PFSK-1 (cell line): ENCODE data around the gene TBX2.

Experiments used
- FOXP2 ChIP-seq: optimal IDR thresholded peaks from 2 replicates; pipeline ENCODE3; 2011; ENCODE audit warnings: borderline replicate concordance, control low read depth, inconsistent platforms; ENCODE audit not compliant: insufficient read depth; ENCODE audit errors: extremely low read length, extremely low read depth
- POLR2AphosphoS5 ChIP-seq: IDR thresholded peaks from 2 replicates; pipeline ENCODE4 v1.6.1; 2012; ENCODE audit warnings: low read depth, mild to moderate bottlenecking, control low read depth, low read length, moderate library complexity
- REST ChIP-seq, 2 experiments: IDR thresholded peaks; 2 replicates each; pipeline versions ENCODE4 v1.6.1 to v1.8.0; 2011 to 2012; ENCODE audit warnings: low read depth in 2 of 2, low read length in 2 of 2, control low read depth in 1 of 2, inconsistent platforms in 1 of 2, mild to moderate bottlenecking in 1 of 2, moderate library complexity in 1 of 2; ENCODE audit not compliant: insufficient read depth in 1 of 2
- SIN3A ChIP-seq: IDR thresholded peaks from 2 replicates; pipeline ENCODE4 v1.6.1; 2012; ENCODE audit warnings: mild to moderate bottlenecking, low read length, moderate library complexity, borderline replicate concordance; ENCODE audit not compliant: insufficient read depth
- TAF1 ChIP-seq: IDR thresholded peaks from 2 replicates; pipeline ENCODE4 v1.6.1; 2012; ENCODE audit warnings: low read length, control low read depth, borderline replicate concordance; ENCODE audit not compliant: insufficient read depth

The TBX2 gene

GRCh38 chr17:61384354-61384691 lies 15.3 kb upstream of the TBX2 start:
- TF ChIP-seq REST (IDR thresholded peaks at IDR 0.05; ENCODE audit: insufficient read depth in 1 of 2, low read depth in 2 of 2, low read length in 2 of 2), result no peak
- TF ChIP-seq SIN3A, result no peak
- TF ChIP-seq POLR2AphosphoS5, result no peak
- TF ChIP-seq FOXP2, result no peak
- TF ChIP-seq TAF1, result no peak

- TF ChIP-seq TAF1 (no peak), POLR2AphosphoS5 (no peak), FOXP2 (no peak), SIN3A (no peak), REST (IDR thresholded peaks at IDR 0.05; ENCODE audit: insufficient read depth in 1 of 2, low read depth in 2 of 2, low read length in 2 of 2) (no peak)
Measured at GRCh38 chr17:61384692-61385576, 14.7 kb upstream of the TBX2 start.

GRCh38 chr17:61385577-61386236 lies 13.9 kb upstream of the TBX2 start:
- no peak for TF ChIP-seq FOXP2
- no peak for TF ChIP-seq SIN3A
- TF ChIP-seq POLR2AphosphoS5, result no peak
- no peak for TF ChIP-seq REST (IDR thresholded peaks at IDR 0.05; ENCODE audit: insufficient read depth in 1 of 2, low read depth in 2 of 2, low read length in 2 of 2)
- no peak for TF ChIP-seq TAF1

DNA sequence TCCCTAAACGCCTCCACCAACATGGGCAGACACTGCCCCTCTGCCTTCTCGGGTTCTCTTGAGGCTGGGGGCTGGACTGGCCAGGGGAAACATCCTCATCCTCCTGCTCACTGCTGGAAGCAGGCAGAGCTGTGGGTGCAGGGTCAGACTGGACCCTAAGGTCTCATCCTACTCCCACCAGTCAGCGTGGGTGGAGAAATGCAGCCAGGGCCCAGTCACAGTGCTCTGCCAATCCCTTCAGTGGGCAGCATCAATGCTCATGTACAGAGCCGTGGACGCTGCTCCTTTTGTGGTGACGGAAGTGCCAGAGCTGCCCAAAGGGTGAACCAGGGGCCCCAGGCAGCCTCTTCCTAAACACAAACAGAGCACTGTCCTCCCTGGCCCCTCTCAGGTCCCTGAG lies 13.4 kb upstream of the TBX2 start:
- TF ChIP-seq FOXP2 (no peak), SIN3A (no peak), REST (IDR thresholded peaks at IDR 0.05; ENCODE audit: insufficient read depth in 1 of 2, low read depth in 2 of 2, low read length in 2 of 2) (no peak), POLR2AphosphoS5 (no peak)
